ENCODE measurements around the gene GMPS. TPM values are rescaled to one million over a fixed set of nuclear protein-coding genes. Genes with fewer than 3 reads are reported as not detected.
"Not testable (repeated sequence)": the region's sequence is repeated elsewhere in the genome, so short reads cannot be mapped to it uniquely, and the experiment has no call there.

GMPS gene
- total RNA-seq = 10 to 100 TPM in 3 of 5 donors, 1 to 10 TPM in 2; 4.6 to 43.7 (median 26.8) TPM
- 10 to 100 TPM; 14.4 to 24.1 (median 21.2) TPM for polyA plus RNA-seq
- long read RNA-seq, donor 1, full-length matches to known transcripts = 2 of 2 reads
- long read RNA-seq, donor 1, partial matches to known transcripts = 0 of 2 reads
- long read RNA-seq, donor 1, other reads (novel, unspliced or antisense) = 0 of 2 reads
- long read RNA-seq, donor 2, full-length matches to known transcripts = 1 of 9 reads
- long read RNA-seq, donor 2, partial matches to known transcripts = 8 of 9 reads
- long read RNA-seq, donor 2, other reads (novel, unspliced or antisense) = 0 of 9 reads
- long read RNA-seq, donor 3, full-length matches to known transcripts = 4 of 9 reads
- long read RNA-seq, donor 3, partial matches to known transcripts = 5 of 9 reads
- long read RNA-seq, donor 3, other reads (novel, unspliced or antisense) = 0 of 9 reads
- long read RNA-seq, donor 4, full-length matches to known transcripts = 1 of 1 reads
- long read RNA-seq, donor 4, partial matches to known transcripts = 0 of 1 reads
- long read RNA-seq, donor 4, other reads (novel, unspliced or antisense) = 0 of 1 reads
- long read RNA-seq, donor 5, full-length matches to known transcripts = 7 of 19 reads
- long read RNA-seq, donor 5, partial matches to known transcripts = 12 of 19 reads
- long read RNA-seq, donor 5, other reads (novel, unspliced or antisense) = 0 of 19 reads
- long read RNA-seq, donor 6 = 0 reads
- long read RNA-seq, donor 7, full-length matches to known transcripts = 1 of 9 reads
- long read RNA-seq, donor 7, partial matches to known transcripts = 8 of 9 reads
- long read RNA-seq, donor 7, other reads (novel, unspliced or antisense) = 0 of 9 reads
- long read RNA-seq, donor 8, full-length matches to known transcripts = 5 of 5 reads
- long read RNA-seq, donor 8, partial matches to known transcripts = 0 of 5 reads
- long read RNA-seq, donor 8, other reads (novel, unspliced or antisense) = 0 of 5 reads
- long read RNA-seq, donor 9, full-length matches to known transcripts = 5 of 5 reads
- long read RNA-seq, donor 9, partial matches to known transcripts = 0 of 5 reads
- long read RNA-seq, donor 9, other reads (novel, unspliced or antisense) = 0 of 5 reads
- long read RNA-seq, donor 10, full-length matches to known transcripts = 4 of 4 reads
- long read RNA-seq, donor 10, partial matches to known transcripts = 0 of 4 reads
- long read RNA-seq, donor 10, other reads (novel, unspliced or antisense) = 0 of 4 reads

DNA sequence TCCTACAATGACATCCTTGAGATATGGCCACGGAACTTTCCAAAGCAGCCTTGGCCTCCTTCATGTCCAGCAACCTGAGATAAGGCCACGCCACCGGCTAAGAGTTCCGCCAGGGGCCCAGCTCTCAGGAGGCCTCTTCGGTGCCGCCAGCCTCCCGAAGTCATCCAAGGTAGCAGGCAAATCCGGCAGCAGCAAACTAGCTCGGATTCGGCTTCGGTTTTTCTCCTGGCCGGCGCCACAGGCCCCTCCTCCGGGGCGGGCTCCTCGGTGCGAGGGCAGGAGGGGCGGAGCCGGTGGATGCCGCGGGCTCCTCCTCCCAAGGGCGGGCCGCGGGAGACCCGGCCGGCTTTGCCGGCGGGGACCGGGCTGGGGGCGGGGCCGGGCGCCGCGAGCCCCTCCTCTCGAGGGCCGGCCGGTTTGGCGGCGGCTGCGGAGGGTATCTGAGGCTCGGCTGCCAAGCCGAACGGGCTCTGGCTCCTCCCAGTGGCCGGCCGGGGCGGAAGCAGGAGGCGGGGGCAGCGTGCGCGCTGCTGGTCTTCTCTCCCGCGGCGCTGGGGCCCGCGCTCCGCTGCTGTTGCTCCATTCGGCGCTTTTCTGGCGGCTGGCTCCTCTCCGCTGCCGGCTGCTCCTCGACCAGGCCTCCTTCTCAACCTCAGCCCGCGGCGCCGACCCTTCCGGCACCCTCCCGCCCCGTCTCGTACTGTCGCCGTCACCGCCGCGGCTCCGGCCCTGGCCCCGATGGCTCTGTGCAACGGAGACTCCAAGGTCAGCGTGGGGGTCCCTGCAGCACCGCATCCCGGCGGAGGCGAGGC, at the start of gene GMPS:
GMPS (plus strand) TSS at position 518 of the 812 bp plus-strand sequence; CDS start at position 739, 221 bp downstream.
- intact Hi-C loops (cut with DNase I; ENCODE audit: low total_unique reads) = no loop called here
- DNase-seq = peak; percentile 97 to 99
- WGBS, 5 donors = 0 to 1% (median 0%) methylated on average over 10 to 83 of the region's 83 CpGs
- peak; percentile 41 to 75 (median 44) for TF ChIP-seq POLR2AphosphoS5 (IDR thresholded peaks at IDR 0.05)
- TF ChIP-seq POLR2A (IDR thresholded peaks at IDR 0.05) = peak in 1 of 4 donors; percentile 30
- TF ChIP-seq, protein P1, sequence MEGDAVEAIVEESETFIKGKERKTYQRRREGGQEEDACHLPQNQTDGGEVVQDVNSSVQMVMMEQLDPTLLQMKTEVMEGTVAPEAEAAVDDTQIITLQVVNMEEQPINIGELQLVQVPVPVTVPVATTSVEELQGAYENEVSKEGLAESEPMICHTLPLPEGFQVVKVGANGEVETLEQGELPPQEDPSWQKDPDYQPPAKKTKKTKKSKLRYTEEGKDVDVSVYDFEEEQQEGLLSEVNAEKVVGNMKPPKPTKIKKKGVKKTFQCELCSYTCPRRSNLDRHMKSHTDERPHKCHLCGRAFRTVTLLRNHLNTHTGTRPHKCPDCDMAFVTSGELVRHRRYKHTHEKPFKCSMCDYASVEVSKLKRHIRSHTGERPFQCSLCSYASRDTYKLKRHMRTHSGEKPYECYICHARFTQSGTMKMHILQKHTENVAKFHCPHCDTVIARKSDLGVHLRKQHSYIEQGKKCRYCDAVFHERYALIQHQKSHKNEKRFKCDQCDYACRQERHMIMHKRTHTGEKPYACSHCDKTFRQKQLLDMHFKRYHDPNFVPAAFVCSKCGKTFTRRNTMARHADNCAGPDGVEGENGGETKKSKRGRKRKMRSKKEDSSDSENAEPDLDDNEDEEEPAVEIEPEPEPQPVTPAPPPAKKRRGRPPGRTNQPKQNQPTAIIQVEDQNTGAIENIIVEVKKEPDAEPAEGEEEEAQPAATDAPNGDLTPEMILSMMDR (IDR thresholded peaks at IDR 0.05) = peak in 5 of 7 experiments; percentile 30 to 76 (median 32)
- no peak for TF ChIP-seq EP300 (IDR thresholded peaks at IDR 0.05)
- peak within 1 kb of the TSS; percentile 93 to 98 (median 97) for H3K27ac ChIP-seq
- no peaks in the 10 kb centered on the region for H3K36me3 ChIP-seq
- H3K27me3 ChIP-seq = no peaks in the 10 kb centered on the region
- peak within 1 kb of the TSS; percentile 79 to 99 (median 98) for H3K4me3 ChIP-seq
- H3K4me1 ChIP-seq = peaks cover 21 to 47% (median 27%) of the 10 kb centered on the region in 4 donors
- H3K9me3 ChIP-seq = no peaks in the 10 kb centered on the region

DNA sequence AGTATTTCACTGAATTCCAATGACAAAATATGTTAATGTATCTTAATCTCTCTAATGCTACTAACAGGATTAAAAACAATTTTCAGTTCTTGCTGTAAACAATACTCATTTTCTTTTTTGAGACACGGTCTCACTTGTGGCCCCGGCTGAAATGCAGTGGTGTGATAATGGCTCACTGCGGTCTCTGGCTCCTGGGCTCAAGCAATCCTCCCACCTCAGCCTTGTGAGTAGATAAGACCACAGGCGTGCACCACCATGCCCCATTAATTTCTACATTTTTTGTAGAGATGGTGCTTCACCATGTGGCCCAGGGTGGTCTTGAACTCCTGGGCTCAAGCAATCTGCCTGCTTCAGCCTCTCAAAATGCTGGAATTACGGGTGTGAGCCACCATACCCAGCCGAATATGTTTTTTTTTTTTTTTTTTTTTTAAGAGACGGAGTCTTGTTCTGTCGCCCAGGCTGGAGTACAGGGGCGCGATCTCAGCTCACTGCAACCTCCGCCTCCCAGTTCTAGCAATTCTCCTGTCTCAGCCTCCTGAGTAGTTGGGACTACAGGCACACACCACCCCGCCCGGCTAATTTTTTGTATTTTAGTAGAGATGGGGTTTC, 41.9 kb upstream of the GMPS start:
- peaks cover 5 to 69% (median 58%) of the 10 kb centered on the region in 4 donors for H3K36me3 ChIP-seq
- H3K9me3 ChIP-seq; intact Hi-C loops (cut with DNase I; ENCODE audit: low total_unique reads); H3K4me1 ChIP-seq; H3K4me3 ChIP-seq; DNase-seq; H3K27me3 ChIP-seq; H3K27ac ChIP-seq: not testable (repeated sequence)
- WGBS, 5 donors = 92 to 97% (median 97%) methylated on average over 12 to 13 of the region's 13 CpGs

DNA sequence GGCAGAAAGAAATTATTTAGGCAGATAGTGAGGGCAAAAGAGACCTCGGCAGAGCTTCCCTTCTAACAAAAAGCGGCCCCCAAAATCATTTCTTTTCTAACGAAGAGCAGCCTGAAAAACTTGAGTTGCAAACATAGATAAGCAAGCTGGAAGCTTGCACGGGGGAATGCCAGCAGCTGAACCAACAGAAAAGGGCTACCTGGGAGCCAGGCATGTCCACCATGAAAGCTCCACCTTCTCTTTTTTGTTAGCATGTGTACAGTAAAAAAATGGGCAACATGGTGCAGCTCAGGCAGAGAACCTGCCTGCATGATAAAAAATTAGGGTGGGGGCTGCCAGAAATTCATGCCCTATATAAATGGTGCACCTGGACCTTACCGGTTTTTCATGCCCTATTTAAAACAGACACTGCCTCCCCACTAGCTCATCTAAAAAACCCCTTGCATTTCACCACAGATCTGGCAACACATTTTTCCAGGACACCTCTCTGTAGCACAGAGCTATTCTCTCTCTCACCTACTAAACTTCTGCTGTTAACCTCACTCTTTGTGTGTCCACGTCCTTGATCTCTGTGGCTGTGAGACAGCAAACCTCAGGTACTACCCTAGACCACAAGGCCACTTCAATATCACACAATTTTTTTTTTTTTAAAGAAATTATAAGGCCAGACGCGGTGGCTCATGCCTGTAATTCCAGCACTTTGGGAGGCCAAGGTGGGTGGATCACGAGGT, 34.9 kb upstream of the GMPS start:
- no peaks in the 10 kb centered on the region for H3K27me3 ChIP-seq
- intact Hi-C loops (cut with DNase I; ENCODE audit: low total_unique reads) = no loop called here
- TF ChIP-seq, protein P1 (IDR thresholded peaks at IDR 0.05) = no peak
- TF ChIP-seq POLR2A (IDR thresholded peaks at IDR 0.05) = no peak
- TF ChIP-seq EP300 (IDR thresholded peaks at IDR 0.05) = no peak
- TF ChIP-seq POLR2AphosphoS5 (IDR thresholded peaks at IDR 0.05) = no peak
- H3K9me3 ChIP-seq = no peaks in the 10 kb centered on the region
- H3K27ac ChIP-seq = no peak overlapping the region
- peak in 1 of 2 donors; percentile 35 for DNase-seq
- H3K4me1 ChIP-seq = peaks cover 0 to 13% (median 4%) of the 10 kb centered on the region in 4 donors
- WGBS, 5 donors = 55 to 76% (median 68%) methylated on average over 9 of the region's 9 CpGs
- H3K36me3 ChIP-seq = peaks cover 0 to 46% (median 34%) of the 10 kb centered on the region in 4 donors
- no peak overlapping the region for H3K4me3 ChIP-seq
